ENCODE results near the gene CD81. TPM values are rescaled to one million over a fixed set of nuclear protein-coding genes. Genes with fewer than 3 reads are reported as not detected.

The CD81 gene
- total and polyA plus RNA-seq, 10 of the 15 experiments (the other 5 are each of a cell fraction or from before 2014, with no cell fraction given): 2.0 to 145 (median 57.2) TPM

DNA sequence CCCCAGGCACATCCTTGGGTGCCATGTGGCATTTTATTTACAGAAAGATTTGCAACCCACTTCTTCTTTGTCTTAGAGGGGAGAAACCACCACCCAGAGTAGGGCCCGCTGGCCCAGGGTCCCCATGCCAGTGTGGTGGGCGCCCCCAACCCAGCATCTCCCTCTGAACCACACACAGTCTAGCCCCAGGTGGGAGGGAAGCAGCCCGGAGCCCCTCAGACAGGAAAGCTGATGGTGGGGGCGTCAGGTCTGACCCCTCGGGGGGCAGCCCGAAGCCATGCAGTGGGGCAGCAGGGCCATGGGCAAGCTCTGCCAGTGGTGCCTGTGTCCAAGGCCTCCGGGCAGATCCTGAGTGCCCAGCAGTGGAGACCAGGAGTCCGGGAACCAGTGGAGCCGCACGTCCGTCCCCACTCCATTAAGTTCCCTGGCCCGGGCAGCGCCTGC lies 55.5 kb downstream of the CD81 start:
- Histone ChIP-seq H3K4me1 (ENCODE audit: control insufficient read depth, insufficient read depth, low read length) (no peaks in the 10 kb centered on the region), H3K9ac (ENCODE audit: control insufficient read depth, insufficient read depth, low read length) (no peak overlapping the region), H3K27ac (ENCODE audit: control insufficient read depth, insufficient read depth) (no peak overlapping the region), H3K9me3 (replicated peaks; ENCODE audit: control insufficient read depth, insufficient read depth, low read length) (no peaks in the 10 kb centered on the region; the same call in 2 of the 3 replicates), H3K27me3 (replicated peaks in 1 of 2; ENCODE audit: control insufficient read depth in 2 of 2, insufficient read depth in 2 of 2, low read length in 1 of 2) (no peaks in the 10 kb centered on the region), H3K36me3 (ENCODE audit: control insufficient read depth in 2 of 2, insufficient read depth in 2 of 2, low read length in 1 of 2) (no peaks in the 10 kb centered on the region), H3K4me3 (no peak overlapping the region), H2AFZ (ENCODE audit: control insufficient read depth, low read depth, low read length) (no peak overlapping the region), H4K20me1 (ENCODE audit: control insufficient read depth, insufficient read depth) (no peaks in the 10 kb centered on the region), H3K79me2 (ENCODE audit: control insufficient read depth, insufficient read depth, low read length) (no peaks in the 10 kb centered on the region), H3K4me2 (ENCODE audit: control insufficient read depth, insufficient read depth) (no peak overlapping the region)
- no TSS peak for BruUV-seq (replicated peaks)
- DNase-seq (ENCODE audit: low read depth, low spot score) (no peak), ATAC-seq (no peak), FAIRE-seq (no peak)
- intact Hi-C loops (cut with micrococcal nuclease; ENCODE audit: unreplicated experiment): no loop called here
- CTCF ChIA-PET: interaction anchor here (1.5 kb wide), 1 partner anchor 13 kb away, joined by 3 read pairs; no protein-coding TSS in a partner anchor
- 51% methylated on average over 12 of the region's 13 CpGs for WGBS (ENCODE audit: insufficient coverage, insufficient replicate concordance, low lambda C conversion rate, missing lambda C conversion rate)
- RAD21 ChIA-PET (ENCODE audit: unreplicated experiment): no interaction called here
- SMC1A ChIA-PET (ENCODE audit: uncharacterized antibody, unreplicated experiment): no interaction called here
- POLR2A ChIA-PET: no interaction called here
- TF ChIP-seq ETV6 (conservative IDR thresholded peaks at IDR 0.05 in 1 of 2, IDR thresholded peaks at IDR 0.05 in 1 of 2; ENCODE audit: borderline replicate concordance in 1 of 2, low read depth in 1 of 2): no peak
- TF ChIP-seq KLF5 (IDR thresholded peaks at IDR 0.05; ENCODE audit: partially characterized antibody): no peak
- TF ChIP-seq PAX5 (IDR thresholded peaks at IDR 0.05; ENCODE audit: borderline replicate concordance, low read depth, low read length): no peak
- TF ChIP-seq NR2C2 (IDR thresholded peaks at IDR 0.05; ENCODE audit: borderline replicate concordance, control insufficient read depth, insufficient read length, low read depth): no peak
- no peak for TF ChIP-seq ZBED1 (IDR thresholded peaks at IDR 0.05; ENCODE audit: borderline replicate concordance)
- no peak for TF ChIP-seq PML (IDR thresholded peaks at IDR 0.05; ENCODE audit: low read length)
- TF ChIP-seq IKZF2 (IDR thresholded peaks at IDR 0.05): no peak
- no peak for TF ChIP-seq NR2F1 (conservative IDR thresholded peaks at IDR 0.05)
- no peak for TF ChIP-seq NR2C1 (IDR thresholded peaks at IDR 0.05)
- TF ChIP-seq CHD2 (IDR thresholded peaks at IDR 0.05; ENCODE audit: borderline replicate concordance, low read depth, low read length): no peak
- in situ Hi-C loops (cut with MboI): no loop called here

Measured in GM12878 (cell line).